NCI-H1694 treated with DMSO at 0.1 percent for 48 hours (cell line): Measurements from ENCODE around the gene COL5A2.

Source experiments
- DNase-seq: peaks from one replicate; lab custom pipeline; 2025; lab: John Stamatoyannopoulos, UW

Gene COL5A2

GRCh38 chr2:189096769-189097447 lies 82.7 kb downstream of the COL5A2 start:
- no peak for DNase-seq

- DNase-seq, result no peak
Measured at GRCh38 chr2:189095101-189095500, 84.5 kb downstream of the COL5A2 start.

DNA sequence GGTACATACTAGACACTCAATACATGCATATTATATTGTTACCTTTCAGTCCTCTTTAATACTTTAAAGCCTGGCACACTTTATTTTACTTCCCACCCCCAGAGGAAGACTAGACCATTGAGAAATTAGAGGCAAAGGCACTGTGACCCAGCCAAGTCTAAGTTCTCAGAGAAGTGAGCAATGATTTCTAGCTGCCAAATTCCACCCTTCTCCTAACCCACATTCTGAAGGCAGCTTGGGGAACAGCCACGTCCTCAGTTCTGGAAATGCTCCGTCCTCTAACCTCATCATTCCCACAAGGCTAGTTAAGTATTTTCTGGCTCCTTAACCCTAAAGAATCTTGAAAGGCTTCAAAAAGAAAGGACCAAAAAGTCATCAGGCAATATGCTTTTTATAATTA lies 86.6 kb downstream of the COL5A2 start:
- DNase-seq, result no peak

DNA sequence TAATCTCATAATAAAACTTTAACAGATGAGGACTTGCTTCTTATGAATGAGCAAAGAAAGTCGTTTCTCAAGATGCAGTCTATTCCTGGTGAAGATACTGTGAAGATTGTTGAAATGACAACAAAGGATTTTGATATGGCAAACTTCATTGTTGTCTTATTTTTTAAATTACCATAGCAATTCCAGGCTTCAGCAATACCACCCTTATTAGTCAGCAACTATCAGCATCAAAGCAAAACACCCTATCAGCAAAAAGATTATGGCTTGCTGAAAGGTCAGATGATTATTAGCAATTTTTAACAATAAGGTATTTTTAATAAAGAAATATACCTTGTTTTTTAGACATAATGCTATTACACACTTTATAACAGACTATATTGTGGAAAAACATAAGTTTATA lies 88.3 kb downstream of the COL5A2 start:
- DNase-seq, result no peak

DNA sequence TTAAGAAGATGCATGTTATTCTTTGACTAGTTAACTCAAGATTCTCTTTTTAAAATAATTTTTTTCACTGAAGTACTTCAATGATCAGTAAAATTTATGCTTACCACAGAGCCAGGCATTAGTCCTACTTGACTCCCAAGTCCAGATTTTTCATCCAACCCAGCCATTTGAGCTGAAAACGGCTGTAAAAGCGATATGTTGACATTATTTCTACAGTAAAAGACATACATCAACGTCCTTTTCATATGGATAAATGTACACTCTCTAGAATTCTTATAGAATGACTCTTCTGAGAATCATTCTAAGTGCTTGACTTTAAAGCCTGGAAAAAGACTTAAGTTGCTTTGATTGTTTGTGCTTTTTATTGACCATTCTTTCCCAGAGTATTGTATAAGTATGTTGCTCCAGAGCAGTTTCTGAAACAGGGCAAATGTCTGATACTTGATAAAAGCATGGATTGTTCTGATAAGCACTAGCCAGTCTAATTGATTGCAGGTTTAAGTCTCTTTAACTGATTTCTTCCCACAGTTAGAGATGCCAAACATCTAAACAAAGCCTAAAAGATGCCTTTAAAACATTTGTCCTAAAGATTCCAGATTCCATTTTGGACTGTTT lies 90.9 kb downstream of the COL5A2 start:
- no peak for DNase-seq

- DNase-seq, result no peak
Measured at GRCh38 chr2:189086710-189087109, 92.9 kb downstream of the COL5A2 start.

DNA sequence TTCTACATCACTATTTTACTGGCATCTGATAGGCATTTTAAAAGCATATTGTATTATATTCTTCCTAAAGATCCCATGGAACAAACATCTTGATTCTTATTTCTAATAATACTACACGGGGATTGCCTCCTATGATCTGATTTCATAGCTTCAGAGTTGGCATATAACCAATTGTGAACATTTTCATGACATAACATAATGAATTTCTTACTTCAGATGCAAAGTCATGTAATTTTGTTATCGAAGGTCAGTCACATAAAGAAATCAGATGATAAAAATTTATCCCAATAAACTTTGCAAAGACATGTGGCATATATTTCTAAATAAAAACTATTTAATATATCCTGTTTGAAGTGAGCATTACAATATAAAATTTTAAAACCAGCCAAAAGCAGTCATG lies 93.3 kb downstream of the COL5A2 start:
- no peak for DNase-seq

GRCh38 chr2:189083606-189084005 lies 96.0 kb downstream of the COL5A2 start:
- no peak for DNase-seq

DNA sequence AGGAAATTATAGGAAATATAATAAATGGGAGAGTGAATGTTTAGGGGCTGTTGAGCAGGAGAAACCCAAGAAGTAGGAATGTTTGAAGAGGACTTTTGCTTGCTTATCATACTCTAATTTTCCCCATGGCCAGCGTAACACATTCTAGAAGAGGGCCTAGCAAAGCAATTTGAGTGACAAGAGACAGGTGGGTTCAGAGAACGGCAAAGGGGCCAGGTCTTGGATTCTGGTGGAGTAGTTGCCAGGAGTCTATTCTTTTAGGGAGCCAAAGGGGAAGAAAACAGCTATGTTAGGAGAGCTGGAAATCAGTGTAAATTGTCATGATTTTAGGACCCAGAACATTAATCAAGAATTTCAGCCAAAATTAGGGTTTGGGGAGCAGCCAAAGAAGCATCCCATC lies 96.5 kb downstream of the COL5A2 start:
- no peak for DNase-seq

DNA sequence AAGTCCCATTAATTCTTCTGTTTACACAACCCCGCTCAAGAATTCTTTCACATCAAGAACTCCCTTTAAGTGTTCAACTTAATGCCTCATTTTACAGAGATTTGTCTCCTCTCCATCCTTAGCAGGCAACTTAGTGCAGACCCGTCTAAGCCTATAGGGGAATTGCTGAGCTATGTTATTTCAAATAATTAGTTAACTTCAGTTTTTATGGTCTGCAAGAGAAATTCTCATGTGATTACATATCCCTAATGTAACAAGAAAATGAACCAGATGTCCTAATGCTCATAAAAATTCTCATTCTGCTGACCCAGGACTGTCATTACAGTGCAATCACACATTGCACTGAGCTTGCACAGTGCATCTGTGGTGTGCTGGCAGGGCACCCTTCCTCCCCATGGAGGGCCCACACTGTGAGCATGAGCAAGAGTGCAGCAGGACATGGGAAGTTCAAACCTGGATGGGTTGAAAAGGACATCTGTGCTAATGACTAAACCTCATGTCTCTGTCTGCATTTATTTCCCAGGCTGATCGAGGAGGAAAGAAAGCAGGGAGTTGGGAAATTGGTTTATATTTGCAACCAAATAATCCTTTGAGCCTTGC lies 97.1 kb downstream of the COL5A2 start:
- no peak for DNase-seq

- no peak for DNase-seq
Measured at GRCh38 chr2:189076572-189076971, 103.0 kb downstream of the COL5A2 start.

DNA sequence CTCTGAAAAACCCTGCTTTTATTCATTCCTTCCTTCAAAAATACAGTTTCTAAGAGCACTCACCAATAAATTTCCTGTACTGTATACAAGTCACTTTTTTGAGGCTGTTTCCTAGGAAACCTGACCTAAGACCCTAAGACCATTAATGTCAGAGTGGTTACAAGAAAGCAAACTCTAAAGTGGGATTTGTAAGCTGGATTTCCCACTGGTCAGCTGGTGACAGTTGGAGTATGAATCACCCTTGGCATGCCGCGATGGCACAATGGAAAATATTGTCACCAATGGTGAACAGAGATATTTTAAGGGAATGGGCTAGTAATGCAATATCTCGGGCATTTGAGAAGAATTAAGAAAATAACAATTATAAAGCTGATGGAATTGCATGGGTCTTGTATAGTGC lies 103.4 kb downstream of the COL5A2 start:
- no peak for DNase-seq

DNA sequence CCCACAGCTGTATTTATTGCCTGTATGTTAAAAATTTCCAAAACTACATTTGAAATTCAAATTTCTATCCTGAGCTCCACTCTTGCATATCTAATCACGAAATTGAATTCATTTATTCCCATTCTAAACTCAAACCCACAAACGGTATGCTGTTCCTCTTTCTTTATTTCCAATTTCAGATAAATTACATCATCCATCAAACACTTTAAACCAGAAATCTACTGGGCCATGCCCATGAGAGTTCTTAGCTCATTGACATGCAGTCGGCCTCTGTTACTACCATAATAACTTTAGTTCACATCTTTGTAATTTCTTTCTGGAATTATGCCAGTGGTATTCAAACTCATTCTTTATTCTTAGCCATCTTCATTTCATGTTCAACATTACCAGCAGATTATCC lies 105.1 kb downstream of the COL5A2 start:
- DNase-seq, result no peak

GRCh38 chr2:189072036-189072435 lies 107.5 kb downstream of the COL5A2 start:
- no peak for DNase-seq

GRCh38 chr2:189069855-189070619 lies 109.5 kb downstream of the COL5A2 start:
- no peak for DNase-seq

DNA sequence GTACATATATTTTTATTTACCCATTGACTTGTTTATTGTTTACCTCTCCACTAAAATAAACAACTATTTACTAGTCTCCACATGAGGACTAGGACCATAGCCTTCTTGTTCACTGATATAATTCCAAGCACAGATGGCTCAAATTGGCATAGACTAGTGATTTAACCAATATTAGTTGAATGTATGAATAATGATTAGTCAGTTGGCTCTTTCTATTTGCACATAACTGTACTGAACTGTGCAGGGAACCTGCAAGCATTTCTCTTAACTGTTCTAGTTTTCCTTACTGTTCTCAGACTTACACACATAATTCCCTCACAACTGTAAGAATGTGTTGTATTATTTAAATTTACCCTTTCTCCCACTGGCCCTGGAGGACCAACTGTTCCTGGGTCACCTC lies 113.5 kb downstream of the COL5A2 start:
- DNase-seq, result no peak

- DNase-seq, result no peak
Measured at GRCh38 chr2:189060096-189060642, 119.4 kb downstream of the COL5A2 start.

DNA sequence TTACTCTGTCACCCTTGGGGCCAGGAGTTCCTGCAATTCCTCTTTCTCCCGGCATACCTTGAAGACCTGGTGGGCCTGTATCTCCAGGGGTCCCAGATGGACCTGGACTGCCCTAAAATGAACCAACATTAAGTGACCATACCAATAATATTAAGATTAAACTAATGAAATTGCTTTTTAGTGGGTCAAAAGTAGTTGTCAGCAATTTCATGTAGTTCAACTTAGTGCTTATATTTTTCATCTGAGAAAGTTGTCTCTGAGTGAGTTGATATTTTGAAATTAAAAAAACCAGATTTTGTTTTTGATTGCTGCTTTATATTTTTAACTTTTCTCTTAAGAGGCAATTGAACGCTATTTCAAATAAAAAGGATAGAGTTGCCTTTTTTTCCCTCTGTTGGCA lies 122.2 kb downstream of the COL5A2 start:
- DNase-seq, result no peak

DNA sequence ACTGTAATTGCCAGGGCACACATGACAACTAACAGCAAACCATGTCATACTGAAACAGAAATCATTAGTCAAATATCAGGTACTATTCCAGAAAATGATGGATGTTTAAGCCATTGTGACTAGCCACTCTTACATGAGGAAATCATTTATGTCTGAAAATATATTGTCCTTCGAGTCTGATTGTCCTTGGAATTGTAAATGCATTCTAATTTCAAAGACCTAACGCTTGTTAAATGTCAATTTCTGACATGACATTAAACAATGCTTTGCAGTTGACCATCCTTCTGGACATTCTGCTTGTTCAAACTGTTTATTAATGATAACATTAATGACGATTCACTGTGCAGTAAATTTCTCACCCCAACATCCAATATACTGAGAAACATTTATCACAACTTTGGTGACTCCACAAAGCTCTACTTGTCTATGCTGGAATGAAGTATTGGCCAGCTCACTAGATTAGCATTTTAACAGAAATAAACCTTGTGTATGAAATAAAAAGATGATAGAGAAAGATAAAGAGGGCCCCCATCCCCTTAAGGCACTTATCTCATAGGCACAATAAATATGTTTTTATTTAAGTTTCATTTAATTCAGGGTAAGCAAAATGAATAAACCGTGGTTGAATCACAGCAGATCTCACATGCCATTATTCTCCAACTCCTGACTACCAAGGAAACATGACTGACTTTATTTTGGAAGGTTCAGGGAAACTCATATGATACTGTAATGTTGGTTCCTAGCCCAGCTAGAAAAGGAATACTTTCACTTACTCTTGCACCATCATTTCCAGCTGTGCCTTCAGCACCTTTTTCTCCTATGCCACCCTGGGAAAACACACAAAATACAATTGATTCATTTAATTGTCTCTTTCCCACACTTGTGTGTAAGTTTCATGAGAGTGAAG lies 123.1 kb downstream of the COL5A2 start:
- no peak for DNase-seq

- DNase-seq, result no peak
Measured at GRCh38 chr2:189050165-189050712, 129.3 kb downstream of the COL5A2 start.

DNA sequence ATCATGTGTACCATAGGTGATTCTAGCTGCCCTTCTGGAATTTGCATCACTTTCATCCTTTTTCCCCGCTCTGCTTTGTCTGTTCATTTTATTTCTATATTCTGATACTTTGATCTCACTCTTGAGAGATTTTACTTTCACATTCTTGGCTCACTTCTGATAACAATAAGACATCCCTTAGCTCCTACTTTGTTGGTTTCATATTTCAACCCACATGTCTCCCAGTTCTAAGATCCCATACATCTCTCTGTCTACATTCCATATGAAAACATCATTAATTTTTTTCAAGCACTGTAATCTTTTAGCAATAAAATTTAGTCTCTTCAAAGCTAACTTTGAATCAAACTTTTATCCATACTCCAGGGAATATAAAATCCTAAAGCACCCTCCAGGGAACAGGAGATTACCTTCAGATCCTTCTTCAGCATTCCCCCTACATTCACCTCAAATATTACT lies 129.8 kb downstream of the COL5A2 start:
- no peak for DNase-seq
